Measurements from ENCODE around the gene CWF19L1. TPM values are rescaled to one million over a fixed set of nuclear protein-coding genes. Genes with fewer than 3 reads are reported as not detected.

The CWF19L1 gene
- total RNA-seq, 4 donors from 2014 or later = 11.6 to 13.8 (median 13.0) TPM

DNA sequence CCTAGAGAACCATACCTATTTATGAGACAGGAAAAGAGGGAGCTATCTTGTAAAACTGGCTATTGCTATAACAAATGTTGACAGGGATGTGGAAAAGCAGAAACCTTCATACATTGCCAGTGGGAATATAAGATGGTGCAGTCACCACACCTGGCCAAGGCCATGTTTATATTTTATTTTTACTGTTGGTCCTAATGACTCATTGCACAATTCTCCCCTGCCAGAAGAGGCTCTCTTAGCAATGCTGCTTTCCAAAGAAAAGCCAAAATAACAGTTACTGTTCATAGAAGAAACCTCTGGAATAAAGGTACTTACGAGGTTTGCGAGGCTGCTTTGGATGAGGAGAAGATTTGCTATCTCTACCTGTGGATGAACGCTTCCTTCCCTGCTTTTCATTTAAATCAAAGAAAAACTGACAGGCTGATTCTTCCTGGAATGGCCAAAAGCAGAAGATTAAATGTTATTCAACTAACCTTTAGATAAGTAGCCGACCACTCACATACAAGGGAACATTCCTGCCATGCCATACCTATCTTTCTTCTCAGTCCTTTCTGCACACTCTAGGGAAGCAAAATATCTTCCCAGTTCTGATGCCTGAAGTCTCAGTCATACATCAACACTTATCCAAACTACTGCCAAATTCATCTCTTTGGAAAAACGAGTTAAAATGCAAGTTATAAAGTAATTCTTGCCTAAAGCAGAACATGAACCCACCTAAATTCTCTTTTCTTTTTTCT lies 21.8 kb downstream of the CWF19L1 start:
- intact Hi-C loops (cut with DNase I; ENCODE audit: low total_unique reads) = no loop called here
- in situ Hi-C loops (cut with MboI; ENCODE audit: low sequenced_read_pairs in 4 of 4) = no loop called here
- DNase-seq = no peak
- H3K36me3 ChIP-seq = peaks cover 0 to 89% of the 10 kb centered on the region in 2 donors
- ATAC-seq = no peak
- H3K27me3 ChIP-seq = no peaks in the 10 kb centered on the region
- H3K4me1 ChIP-seq = no peaks in the 10 kb centered on the region
- TF ChIP-seq, protein P1, sequence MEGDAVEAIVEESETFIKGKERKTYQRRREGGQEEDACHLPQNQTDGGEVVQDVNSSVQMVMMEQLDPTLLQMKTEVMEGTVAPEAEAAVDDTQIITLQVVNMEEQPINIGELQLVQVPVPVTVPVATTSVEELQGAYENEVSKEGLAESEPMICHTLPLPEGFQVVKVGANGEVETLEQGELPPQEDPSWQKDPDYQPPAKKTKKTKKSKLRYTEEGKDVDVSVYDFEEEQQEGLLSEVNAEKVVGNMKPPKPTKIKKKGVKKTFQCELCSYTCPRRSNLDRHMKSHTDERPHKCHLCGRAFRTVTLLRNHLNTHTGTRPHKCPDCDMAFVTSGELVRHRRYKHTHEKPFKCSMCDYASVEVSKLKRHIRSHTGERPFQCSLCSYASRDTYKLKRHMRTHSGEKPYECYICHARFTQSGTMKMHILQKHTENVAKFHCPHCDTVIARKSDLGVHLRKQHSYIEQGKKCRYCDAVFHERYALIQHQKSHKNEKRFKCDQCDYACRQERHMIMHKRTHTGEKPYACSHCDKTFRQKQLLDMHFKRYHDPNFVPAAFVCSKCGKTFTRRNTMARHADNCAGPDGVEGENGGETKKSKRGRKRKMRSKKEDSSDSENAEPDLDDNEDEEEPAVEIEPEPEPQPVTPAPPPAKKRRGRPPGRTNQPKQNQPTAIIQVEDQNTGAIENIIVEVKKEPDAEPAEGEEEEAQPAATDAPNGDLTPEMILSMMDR (IDR thresholded peaks at IDR 0.05 in 4 of 5, conservative IDR thresholded peaks at IDR 0.05 in 1 of 5) = no peak
- TF ChIP-seq POLR2A (IDR thresholded peaks at IDR 0.05) = no peak
- H3K4me3 ChIP-seq = no peak overlapping the region
- H3K9me3 ChIP-seq = no peaks in the 10 kb centered on the region
- H3K27ac ChIP-seq = no peak overlapping the region

DNA sequence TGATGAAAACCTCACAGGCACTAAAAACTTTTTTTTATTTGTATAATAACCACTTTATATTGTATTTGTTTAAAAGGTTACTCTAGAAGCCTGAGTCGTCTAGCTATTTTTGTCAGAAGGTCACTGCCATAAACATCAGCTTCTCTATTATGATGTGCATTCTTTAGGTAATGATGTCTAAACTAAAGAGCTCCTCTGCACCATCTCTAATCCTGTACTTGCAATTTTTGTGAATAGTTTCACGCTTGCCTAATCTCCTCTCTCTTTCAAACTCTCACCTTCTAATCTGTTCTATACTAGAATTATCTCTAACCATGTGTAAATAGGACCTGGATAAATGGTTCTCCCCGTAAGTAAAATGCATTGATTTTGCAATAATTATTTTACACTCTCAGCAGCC lies 27.6 kb downstream of the CWF19L1 start:
- in situ Hi-C loops (cut with MboI; ENCODE audit: low sequenced_read_pairs in 4 of 4) (no loop called here), intact Hi-C loops (cut with DNase I; ENCODE audit: low total_unique reads) (no loop called here)
- no peaks in the 10 kb centered on the region for H3K27me3 ChIP-seq
- H3K27ac ChIP-seq = no peak overlapping the region
- TF ChIP-seq POLR2A (IDR thresholded peaks at IDR 0.05) = no peak
- TF ChIP-seq, protein P1 (IDR thresholded peaks at IDR 0.05 in 4 of 5, conservative IDR thresholded peaks at IDR 0.05 in 1 of 5) = no peak
- no peak overlapping the region for H3K4me3 ChIP-seq
- no peaks in the 10 kb centered on the region for H3K9me3 ChIP-seq
- DNase-seq (no peak), ATAC-seq (no peak)
- peaks cover 0 to 84% of the 10 kb centered on the region in 2 donors for H3K36me3 ChIP-seq
- no peaks in the 10 kb centered on the region for H3K4me1 ChIP-seq

DNA sequence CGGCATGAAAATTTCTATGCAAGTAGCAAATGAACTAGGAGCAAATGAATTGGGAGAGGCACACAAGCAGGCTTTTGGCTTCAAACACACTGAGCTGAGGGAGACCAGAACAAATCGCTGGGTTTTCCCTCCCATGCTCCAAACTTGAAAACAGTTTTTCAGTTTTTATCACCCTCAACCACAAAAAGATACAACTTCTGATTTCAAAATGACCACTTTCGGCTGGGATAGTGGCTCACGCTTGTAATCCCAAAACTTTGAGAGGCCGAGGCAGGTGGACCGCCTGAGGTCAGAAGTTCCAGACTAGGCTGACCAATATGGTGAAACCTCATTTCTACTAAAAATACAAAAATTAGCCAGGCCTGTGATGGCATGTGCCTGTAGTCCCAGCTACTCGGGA lies 29.0 kb downstream of the CWF19L1 start:
- DNase-seq = no peak
- Histone ChIP-seq H3K9me3 (no peaks in the 10 kb centered on the region), H3K4me1 (no peaks in the 10 kb centered on the region), H3K36me3 (peaks cover 0 to 84% of the 10 kb centered on the region in 2 donors), H3K27me3 (no peaks in the 10 kb centered on the region), H3K27ac (no peak overlapping the region), H3K4me3 (no peak overlapping the region)
- TF ChIP-seq POLR2A (IDR thresholded peaks at IDR 0.05) = no peak
- TF ChIP-seq, protein P1 (IDR thresholded peaks at IDR 0.05 in 4 of 5, conservative IDR thresholded peaks at IDR 0.05 in 1 of 5) = no peak
- ATAC-seq = no peak
- intact Hi-C loops (cut with DNase I; ENCODE audit: low total_unique reads) = no loop called here
- in situ Hi-C loops (cut with MboI; ENCODE audit: low sequenced_read_pairs in 4 of 4) = no loop called here

DNA sequence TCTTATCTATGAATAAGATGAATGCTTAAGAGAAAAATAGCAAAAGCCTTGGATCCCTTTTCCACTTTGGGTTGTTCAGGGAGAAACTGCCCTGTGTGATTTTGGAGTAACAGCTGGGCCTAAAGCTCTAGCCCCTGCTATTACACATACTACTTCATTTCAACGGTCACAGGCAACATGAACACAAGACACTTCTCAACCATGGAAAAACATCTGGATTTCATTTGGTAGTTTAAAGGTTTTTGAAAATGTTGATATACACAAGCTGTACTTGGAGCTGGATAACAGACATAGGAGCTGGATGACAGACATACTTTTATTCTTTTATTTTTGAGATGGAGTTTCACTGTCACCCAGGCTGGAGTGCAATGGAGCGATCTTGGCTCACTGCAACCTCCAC lies 35.3 kb downstream of the CWF19L1 start:
- no peak overlapping the region for H3K4me3 ChIP-seq
- in situ Hi-C loops (cut with MboI; ENCODE audit: low sequenced_read_pairs in 4 of 4) (no loop called here), intact Hi-C loops (cut with DNase I; ENCODE audit: low total_unique reads) (no loop called here)
- TF ChIP-seq, protein P1 (IDR thresholded peaks at IDR 0.05 in 4 of 5, conservative IDR thresholded peaks at IDR 0.05 in 1 of 5) = no peak
- ATAC-seq (no peak), DNase-seq (no peak)
- no peaks in the 10 kb centered on the region for H3K9me3 ChIP-seq
- peaks cover 0 to 50% of the 10 kb centered on the region in 2 donors for H3K36me3 ChIP-seq
- peaks cover 14 to 16% of the 10 kb centered on the region in 2 donors for H3K4me1 ChIP-seq
- no peaks in the 10 kb centered on the region for H3K27me3 ChIP-seq
- H3K27ac ChIP-seq = no peak overlapping the region

Measured in gastrocnemius medialis (tissue), 4 donors.